Stimulated activated CD4-positive, alpha-beta T cell treated with anti-CD3 and anti-CD28 coated beads, Interleukin-4, amount 100 ng/mL, for 1 hour (primary cell): ENCODE data around the gene DAD1.
"Not testable (repeated sequence)": the region's sequence is repeated elsewhere in the genome, so short reads cannot be mapped to it uniquely, and the experiment has no call there.

ENCODE experiments used
- DNase-seq: peaks from one replicate; pipeline ENCODE4 v3.0.0-alpha.2; 2020

DAD1 gene

GRCh38 chr14:22566266-22566665, 22.8 kb downstream of the DAD1 start:
- DNase-seq = not testable (repeated sequence)

DNA sequence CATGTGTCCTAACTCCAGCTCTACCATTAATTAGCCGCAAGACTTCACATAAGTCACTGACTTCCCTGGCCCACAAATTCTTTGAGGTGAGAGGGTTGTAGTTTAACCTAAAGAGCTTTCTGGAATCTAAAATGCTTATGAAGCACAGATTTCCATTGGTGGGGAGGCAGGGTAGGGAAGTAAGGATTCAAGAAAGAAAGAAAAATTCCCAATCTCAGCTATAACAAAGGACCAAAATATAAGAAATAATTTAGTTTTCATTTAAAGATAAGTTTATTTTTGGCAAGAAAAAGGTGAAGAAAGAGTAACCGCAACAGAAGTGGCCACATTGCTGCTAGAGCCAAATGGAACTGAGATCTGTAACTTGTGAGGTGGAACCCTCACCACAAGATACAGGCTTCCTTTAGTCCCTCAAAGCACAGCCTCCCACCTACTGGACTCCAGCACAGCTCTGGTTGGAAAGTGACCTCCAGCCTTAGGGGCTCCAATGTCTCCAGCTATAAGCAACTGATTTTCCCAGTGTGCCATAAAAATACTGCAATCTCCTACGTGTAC, 23.6 kb downstream of the DAD1 start:
- DNase-seq = no peak

DNA sequence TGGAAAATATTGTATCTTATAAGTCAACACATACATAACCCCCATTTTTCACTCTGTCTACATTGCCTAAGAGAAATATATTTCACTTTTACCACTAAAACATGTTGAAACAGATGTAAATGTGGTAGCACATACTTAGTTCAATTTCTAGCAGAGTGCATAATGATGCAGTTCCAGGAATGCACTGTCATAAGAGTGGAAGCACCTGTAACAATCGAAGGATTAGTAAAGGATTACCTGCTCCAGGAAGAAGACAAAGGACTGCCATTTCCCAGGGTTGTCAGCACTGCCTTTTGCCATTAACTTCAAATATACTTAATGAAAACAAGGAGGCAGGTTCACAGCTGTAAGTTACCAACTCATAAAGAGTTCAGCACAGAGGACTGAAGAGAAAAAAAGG, 24.6 kb downstream of the DAD1 start:
- no peak for DNase-seq

- no peak for DNase-seq
Observed at GRCh38 chr14:22563987-22564386, 25.0 kb downstream of the DAD1 start.

DNA sequence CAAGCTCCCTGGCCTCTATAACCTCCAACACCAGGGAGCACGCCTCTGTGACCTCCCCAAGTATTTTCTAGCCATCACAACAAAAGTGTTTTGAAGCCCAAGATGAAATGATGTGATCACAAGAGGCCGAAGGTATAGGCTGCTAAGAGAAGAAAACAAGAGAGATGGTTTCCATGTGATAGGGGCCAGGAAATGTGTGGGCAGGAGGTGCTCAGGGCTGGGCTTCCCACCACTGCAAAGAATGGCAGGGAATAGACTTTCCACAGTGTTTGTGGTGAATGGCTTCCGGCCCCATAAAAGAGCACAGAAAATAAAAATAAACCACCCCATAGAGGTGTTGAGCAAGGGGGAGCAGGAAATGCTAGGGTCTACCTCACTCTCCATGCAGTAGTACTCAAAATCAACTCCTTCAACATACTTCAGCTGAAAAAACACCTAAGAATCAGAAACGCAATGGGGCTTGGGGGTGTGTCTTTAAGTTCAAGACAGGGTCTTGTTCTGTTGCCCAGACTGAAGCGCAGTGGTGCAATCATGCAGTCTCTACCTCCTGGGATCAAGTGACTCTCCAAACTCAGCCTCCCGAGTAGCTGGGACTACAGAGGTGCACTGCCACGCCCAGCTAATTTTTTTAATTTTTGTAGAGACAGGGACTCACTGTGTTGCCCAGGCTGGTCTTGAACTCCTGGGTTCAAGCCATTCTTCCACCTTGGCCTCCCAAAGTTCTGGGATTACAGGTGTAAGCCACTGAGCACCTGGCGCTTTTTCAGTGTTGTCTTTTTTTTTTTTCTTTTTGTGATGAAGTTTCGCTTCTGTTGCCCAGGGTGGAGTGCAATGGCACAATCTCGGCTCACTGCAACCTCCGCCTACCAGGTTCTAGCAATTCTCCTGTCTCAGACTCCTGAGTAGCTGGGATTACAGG, 27.1 kb downstream of the DAD1 start:
- DNase-seq = peak; percentile 59

- no peak for DNase-seq
Observed at GRCh38 chr14:22561366-22561660, 27.7 kb downstream of the DAD1 start.

GRCh38 chr14:22560662-22561365, 28.2 kb downstream of the DAD1 start:
- no peak for DNase-seq

DNA sequence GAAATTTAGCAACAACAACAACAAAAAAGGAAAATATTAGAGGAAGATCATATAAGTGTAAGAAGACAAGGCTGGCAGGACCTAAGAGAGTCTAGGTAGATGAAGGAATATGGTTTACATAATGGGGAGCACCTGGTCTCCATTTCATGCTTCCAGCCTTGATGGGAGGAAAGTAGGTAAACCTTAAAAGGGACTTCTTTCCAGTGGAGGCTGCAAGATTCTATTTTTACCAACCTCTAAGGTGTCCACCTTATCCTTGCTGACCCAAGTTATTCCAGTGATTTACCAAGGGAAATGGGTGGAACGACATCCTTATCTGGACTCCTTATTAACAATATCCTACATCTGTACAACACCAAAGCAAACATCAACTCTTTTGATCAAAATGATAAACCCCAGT, 30.0 kb downstream of the DAD1 start:
- DNase-seq = no peak

GRCh38 chr14:22558221-22558913, 30.7 kb downstream of the DAD1 start:
- DNase-seq = peak; percentile 59

- no peak for DNase-seq
Observed at GRCh38 chr14:22557846-22558220, 31.2 kb downstream of the DAD1 start.

DNA sequence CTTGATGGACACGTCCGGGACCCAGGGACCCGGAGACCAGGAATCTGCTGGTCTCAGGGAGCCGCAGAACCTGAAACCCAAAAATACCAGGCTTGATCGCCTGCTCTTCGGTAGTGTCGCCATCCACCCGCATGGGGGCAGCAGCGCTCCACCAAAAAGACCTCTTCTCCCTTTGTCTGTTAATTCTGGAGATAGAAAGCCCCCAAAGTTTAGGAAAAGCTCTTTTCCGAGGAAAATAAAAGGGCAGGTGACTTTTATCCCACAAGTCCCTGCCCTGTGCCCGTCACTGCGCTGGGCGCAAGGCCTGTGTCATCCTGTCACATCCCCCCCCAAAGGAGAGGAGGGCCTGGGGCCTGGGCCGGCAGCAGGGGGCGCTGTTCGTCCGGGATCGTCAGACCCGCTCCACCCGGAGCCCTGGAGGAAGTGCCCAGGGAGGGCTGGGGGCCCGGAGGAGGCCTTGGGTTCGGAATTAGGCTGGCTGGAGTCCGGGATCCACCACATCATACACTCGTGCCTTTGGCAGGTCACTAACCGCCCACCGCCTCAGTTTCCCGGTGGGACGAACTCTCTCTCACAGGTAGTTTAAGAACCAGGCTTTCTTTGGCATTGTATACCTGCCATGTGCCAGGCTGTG, 31.9 kb downstream of the DAD1 start:
- peak; percentile 97 for DNase-seq

DNA sequence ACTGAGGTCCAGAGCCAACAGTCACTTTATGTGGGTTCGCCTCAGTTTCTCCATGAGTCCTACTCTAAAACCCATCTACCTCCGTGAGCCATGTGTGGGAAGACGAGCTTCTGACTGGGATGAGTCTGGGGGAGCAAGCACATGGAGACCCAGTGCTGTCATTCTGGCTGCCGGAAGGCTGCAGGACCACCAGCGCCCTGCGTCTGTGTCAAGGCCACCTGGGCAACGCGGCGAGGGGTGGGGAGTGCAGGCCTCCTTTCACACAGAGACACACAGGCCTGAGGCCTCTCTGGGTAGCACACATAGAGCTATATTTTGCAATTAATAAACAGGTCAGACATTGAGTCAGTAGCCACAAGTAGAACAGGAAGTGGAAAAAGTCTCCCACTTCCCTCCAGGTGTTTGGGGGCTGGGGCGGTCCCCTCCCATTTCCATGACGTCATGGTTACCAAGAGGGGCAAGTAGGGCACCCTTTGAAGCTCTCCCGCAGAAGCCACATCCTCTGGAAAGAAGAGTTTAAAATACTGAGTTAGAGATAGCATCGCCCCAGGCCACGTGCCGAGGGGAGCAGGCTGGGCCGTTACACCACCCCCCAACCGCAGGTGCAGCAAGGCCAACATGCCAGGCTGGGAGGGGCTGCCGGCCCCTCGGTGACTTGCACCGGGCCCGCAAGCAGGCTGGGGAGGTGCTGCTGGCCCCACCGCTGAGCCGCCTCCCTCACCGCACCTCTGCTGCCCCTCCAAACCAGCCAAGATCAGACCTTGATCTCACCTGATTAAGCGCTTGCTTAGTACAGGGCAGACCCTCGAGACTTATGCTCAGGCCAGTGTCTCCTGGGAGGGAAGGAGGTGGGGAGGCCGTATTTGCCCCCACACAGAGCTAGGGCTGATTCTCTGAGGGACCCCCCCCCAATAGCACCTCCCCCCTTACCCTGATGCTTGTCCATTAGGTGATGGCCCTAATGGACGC, 32.7 kb downstream of the DAD1 start:
- DNase-seq = peak; percentile 90

GRCh38 chr14:22555384-22556011, 33.5 kb downstream of the DAD1 start:
- peak; percentile 68 for DNase-seq

DNA sequence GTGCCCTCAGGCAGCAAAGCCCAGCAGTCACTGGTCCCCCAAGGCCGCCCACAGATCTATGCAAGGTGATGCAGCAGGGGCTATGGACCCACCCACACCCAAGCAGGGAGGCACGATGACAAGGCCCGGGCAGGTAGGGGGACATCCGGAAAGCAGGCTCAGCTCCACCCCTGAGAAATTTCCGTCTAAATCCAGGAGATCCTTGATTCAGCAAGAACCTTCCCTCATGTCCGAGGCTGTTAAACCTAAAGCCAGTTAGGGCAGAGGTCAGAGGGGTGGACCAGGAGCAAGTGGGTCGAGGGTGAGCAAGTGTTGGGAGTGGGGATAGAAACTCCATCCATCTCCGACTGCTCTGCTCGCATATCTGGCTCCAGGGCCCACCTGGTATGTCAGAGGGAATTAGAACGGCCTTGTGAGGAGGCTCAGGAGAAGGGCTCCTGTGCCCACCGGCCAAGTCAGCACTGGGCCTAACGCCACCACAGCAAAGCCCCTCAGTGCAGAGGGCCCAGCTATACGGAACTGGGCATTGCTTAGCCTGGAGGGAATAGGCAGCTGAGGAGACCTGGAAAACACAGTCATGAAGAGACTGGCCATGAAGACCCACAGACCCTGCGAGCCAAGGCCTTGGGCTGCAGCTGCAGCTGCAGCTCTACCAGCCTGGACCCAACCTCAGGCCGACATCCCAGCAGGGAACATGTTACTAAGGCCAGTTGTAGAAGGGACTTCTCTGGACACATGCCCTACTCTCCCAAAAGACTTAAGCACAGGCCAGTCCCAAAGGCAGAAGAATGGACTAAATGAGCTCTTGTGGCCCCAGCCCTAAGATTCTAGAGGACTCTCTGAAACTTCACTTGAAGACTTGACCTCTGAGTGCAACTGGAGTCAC, 34.3 kb downstream of the DAD1 start:
- no peak for DNase-seq

DNA sequence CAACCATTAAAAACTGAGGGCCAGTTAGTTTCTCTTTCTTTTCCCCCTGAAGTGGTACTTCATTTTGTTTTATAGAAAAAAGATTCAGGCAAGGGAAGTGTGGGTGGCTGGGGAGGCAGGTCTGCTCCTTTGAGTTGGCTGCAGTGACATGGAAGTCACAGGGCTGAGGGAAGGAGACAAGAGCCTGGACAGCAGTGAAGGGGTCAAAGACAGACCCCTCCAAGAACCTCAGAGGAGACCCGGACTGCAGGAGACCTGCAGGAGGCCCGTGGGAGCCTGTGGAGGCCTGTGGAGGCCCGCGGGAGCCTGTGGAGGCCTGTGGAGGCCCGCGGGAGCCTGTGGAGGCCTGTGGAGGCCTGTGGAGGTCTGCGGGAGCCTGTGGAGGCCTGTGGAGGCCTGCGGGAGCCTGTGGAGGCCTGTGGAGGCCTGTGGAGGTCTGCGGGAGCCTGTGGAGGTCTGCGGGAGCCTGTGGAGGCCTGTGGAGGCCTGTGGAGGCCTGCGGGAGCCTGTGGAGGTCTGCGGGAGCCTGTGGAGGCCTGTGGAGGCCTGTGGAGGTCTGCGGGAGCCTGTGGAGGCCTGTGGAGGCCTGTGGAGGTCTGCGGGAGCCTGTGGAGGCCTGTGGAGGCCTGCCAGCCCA, 35.0 kb downstream of the DAD1 start:
- DNase-seq = not testable (repeated sequence)

GRCh38 chr14:22553445-22553844, 35.6 kb downstream of the DAD1 start:
- no peak for DNase-seq

GRCh38 chr14:22552827-22553076, 36.3 kb downstream of the DAD1 start:
- no peak for DNase-seq

DNA sequence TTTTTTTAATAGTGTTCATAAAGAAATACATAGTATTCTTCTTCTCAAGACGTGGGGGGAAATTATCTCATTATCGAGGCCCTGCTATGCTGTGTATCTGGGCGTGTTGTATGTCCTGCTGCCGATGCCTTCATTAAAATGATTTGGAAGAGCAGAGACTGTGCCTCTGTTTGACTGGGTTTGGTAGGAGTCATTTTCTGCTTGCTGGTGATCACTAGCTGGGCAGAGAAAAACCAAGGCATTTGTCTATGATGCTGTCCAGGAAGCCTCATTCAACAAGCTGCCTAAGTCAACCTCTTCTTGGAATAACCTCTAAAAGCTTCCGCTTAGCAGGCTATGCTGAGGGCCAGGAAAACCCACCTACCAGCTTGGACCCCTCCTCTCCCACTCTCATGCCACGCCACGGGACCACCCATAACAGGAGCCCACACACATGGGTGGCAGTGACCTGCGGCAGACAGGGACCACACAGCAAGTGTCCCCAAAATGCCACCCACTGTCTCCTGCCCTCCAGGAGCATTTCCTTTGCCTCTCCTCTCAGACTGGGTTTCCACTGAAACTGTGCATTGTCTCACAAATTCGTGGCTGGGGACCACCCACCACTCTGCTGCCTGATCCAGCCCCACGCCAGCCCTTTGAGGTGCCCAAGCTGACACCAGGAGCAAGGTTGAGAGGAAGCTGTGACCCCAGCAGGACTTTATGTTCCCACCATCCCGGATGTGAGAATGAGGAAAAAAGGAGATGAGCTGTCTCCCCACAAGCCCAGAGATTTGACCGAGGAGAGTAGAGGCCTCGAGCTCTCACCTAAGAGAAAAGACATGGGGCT, 36.8 kb downstream of the DAD1 start:
- no peak for DNase-seq

GRCh38 chr14:22551605-22551997, 37.4 kb downstream of the DAD1 start:
- no peak for DNase-seq
